DND-41 (cell line): ENCODE measurements around the gene LYST.

Source experiments
- ATAC-seq: fragments of 200-7000 bp; cut with Tn5 transposase; 3 replicates; pipeline ENCODE4 v1.9.1; 2021; ENCODE audit warnings: low read depth; ENCODE audit not compliant: insufficient read depth
- DNase-seq: peaks from one replicate; pipeline ENCODE4 v3.0.0-alpha.2; 2020
- H2AFZ ChIP-seq: 2 replicates; pipeline ENCODE4 v1.6.0; 2012; ENCODE audit warnings: low read depth, low read length
- H3K27ac ChIP-seq: 2 replicates; pipeline ENCODE4 v1.5.1; 2012; ENCODE audit warnings: low read length, inconsistent platforms
- H3K27me3 ChIP-seq: fragments of 200-600 bp; sonication (generic); 2 replicates; pipeline ENCODE4 v1.6.0; 2012; ENCODE audit warnings: low read length, mild to moderate bottlenecking, inconsistent platforms; ENCODE audit not compliant: insufficient read depth, poor library complexity
- H3K36me3 ChIP-seq: 2 replicates; pipeline ENCODE4 v1.5.1; 2012; ENCODE audit warnings: low read length, inconsistent platforms; ENCODE audit not compliant: insufficient read depth
- H3K4me1 ChIP-seq: 2 replicates; pipeline ENCODE4 v1.5.1; 2012; ENCODE audit warnings: mild to moderate bottlenecking, low read length; ENCODE audit not compliant: insufficient read depth
- H3K4me2 ChIP-seq: 2 replicates; pipeline ENCODE4 v1.6.0; 2012; ENCODE audit warnings: mild to moderate bottlenecking, moderate library complexity, low read length, inconsistent platforms; ENCODE audit not compliant: insufficient read depth
- H3K4me3 ChIP-seq, 2 experiments: fragments of 200-600 bp in 1 of 2; shearing (Covaris generic) in 1 of 2; 2 replicates each; pipeline ENCODE4 v1.5.1; 2012 to 2016; ENCODE audit warnings: inconsistent platforms in 2 of 2, low read length in 2 of 2, mild to moderate bottlenecking in 2 of 2, low read depth in 1 of 2, moderate library complexity in 1 of 2
- H3K79me2 ChIP-seq: 2 replicates; pipeline ENCODE4 v1.6.0; 2012; ENCODE audit warnings: low read length, inconsistent platforms; ENCODE audit not compliant: insufficient read depth
- H3K9ac ChIP-seq: 2 replicates; pipeline ENCODE4 v1.6.0; 2012; ENCODE audit warnings: low read depth, mild to moderate bottlenecking, inconsistent platforms, low read length, moderate library complexity
- H3K9me3 ChIP-seq: 2 replicates; pipeline ENCODE4 v1.5.1; 2012; ENCODE audit warnings: low read length, moderate library complexity, mild to moderate bottlenecking, inconsistent platforms; ENCODE audit not compliant: insufficient read depth, severe bottlenecking
- H4K20me1 ChIP-seq: 2 replicates; pipeline ENCODE4 v1.6.0; 2012; ENCODE audit warnings: low read length; ENCODE audit not compliant: insufficient read depth
- CTCF ChIP-seq: IDR thresholded peaks from 2 replicates; pipeline ENCODE4 v1.5.1; 2012; ENCODE audit warnings: borderline replicate concordance, low read length, moderate library complexity, mild to moderate bottlenecking; ENCODE audit not compliant: poor library complexity, severe bottlenecking; ENCODE audit errors: extremely low read depth
- EZH2 ChIP-seq: IDR thresholded peaks from 3 replicates; pipeline ENCODE4 v1.6.1; 2012; ENCODE audit warnings: borderline replicate concordance, low read depth, mild to moderate bottlenecking, moderate library complexity, low read length, inconsistent platforms; ENCODE audit not compliant: severe bottlenecking

LYST gene

GRCh38 chr1:235898126-235898525, 31.4 kb upstream of the LYST start:
- Histone ChIP-seq H4K20me1 (no peaks in the 10 kb centered on the region), H3K27ac (no peak overlapping the region), H3K9me3 (no peaks in the 10 kb centered on the region), H3K36me3 (no peaks in the 10 kb centered on the region), H3K79me2 (no peaks in the 10 kb centered on the region), H3K4me2 (no peak overlapping the region), H2AFZ (no peak overlapping the region), H3K27me3 (peaks cover 11% of the 10 kb centered on the region), H3K9ac (no peak overlapping the region), H3K4me1 (no peaks in the 10 kb centered on the region), H3K4me3 (no peak overlapping the region)
- TF ChIP-seq EZH2 (no peak), CTCF (no peak)
- DNase-seq (no peak), ATAC-seq (no peak)

- no peak overlapping the region for H2AFZ ChIP-seq
- peaks cover 6% of the 10 kb centered on the region for H3K27me3 ChIP-seq
- no peaks in the 10 kb centered on the region for H3K79me2 ChIP-seq
- no peak for ATAC-seq
- no peaks in the 10 kb centered on the region for H3K4me1 ChIP-seq
- H3K9ac ChIP-seq, result no peak overlapping the region
- no peaks in the 10 kb centered on the region for H3K9me3 ChIP-seq
- H3K4me3 ChIP-seq, result no peak overlapping the region
- no peak overlapping the region for H3K27ac ChIP-seq
- H3K36me3 ChIP-seq, result no peaks in the 10 kb centered on the region
- H4K20me1 ChIP-seq, result no peaks in the 10 kb centered on the region
- TF ChIP-seq EZH2, result no peak
- no peak for TF ChIP-seq CTCF
- no peak for DNase-seq
- no peak overlapping the region for H3K4me2 ChIP-seq
Observed at GRCh38 chr1:235893840-235894239, 27.1 kb upstream of the LYST start.

GRCh38 chr1:235892734-235893413, 26.2 kb upstream of the LYST start:
- no peak overlapping the region for H3K4me2 ChIP-seq
- no peak for ATAC-seq
- no peak overlapping the region for H3K9ac ChIP-seq
- no peak overlapping the region for H3K4me3 ChIP-seq
- H3K36me3 ChIP-seq, result no peaks in the 10 kb centered on the region
- peaks cover 3% of the 10 kb centered on the region for H3K27me3 ChIP-seq
- H3K9me3 ChIP-seq, result no peaks in the 10 kb centered on the region
- TF ChIP-seq EZH2 (no peak), CTCF (no peak)
- no peaks in the 10 kb centered on the region for H4K20me1 ChIP-seq
- no peaks in the 10 kb centered on the region for H3K4me1 ChIP-seq
- no peaks in the 10 kb centered on the region for H3K79me2 ChIP-seq
- H3K27ac ChIP-seq, result no peak overlapping the region
- no peak for DNase-seq
- H2AFZ ChIP-seq, result no peak overlapping the region
